Gastroesophageal sphincter (tissue), 4 donors: Measurements from ENCODE around the gene GUCA1A. TPM values are rescaled to one million over a fixed set of nuclear protein-coding genes. Genes with fewer than 3 reads are reported as not detected.

Experiments used
- ATAC-seq: fragments of 150-250 bp; one replicate; pipeline ENCODE4 v1.9.1; 2016; ENCODE audit warnings: mild to moderate bottlenecking, moderate library complexity
- H3K27ac ChIP-seq, 4 donors: fragments of 200-600 bp; sonication (generic) in 3 of 4; 1 replicate in 3 of 4; 2 replicates in 1 of 4; pipeline ENCODE4 v1.5.1; 2016 to 2019
- H3K27me3 ChIP-seq: fragments of 200-600 bp; sonication (generic); one replicate; pipeline ENCODE4 v1.5.1; 2019
- H3K36me3 ChIP-seq, 2 donors: fragments of 200-600 bp; sonication (generic); one replicate each; pipeline ENCODE4 v1.5.1; 2019; ENCODE audit warnings: control low read depth in 1 of 2
- H3K4me1 ChIP-seq, 3 donors: fragments of 200-600 bp; sonication (generic); 1 replicate in 2 of 3; 2 replicates in 1 of 3; pipeline ENCODE4 v1.5.1; 2016 to 2019; ENCODE audit warnings: control low read depth in 2 of 3
- H3K4me3 ChIP-seq, 2 donors: fragments of 200-600 bp; sonication (generic); one replicate each; pipeline ENCODE4 v1.5.1; 2019; ENCODE audit warnings: mild to moderate bottlenecking in 1 of 2, moderate library complexity in 1 of 2
- H3K9me3 ChIP-seq, 3 donors: fragments of 200-600 bp; sonication (generic); one replicate each; pipeline ENCODE4 v1.5.1; 2017 to 2019; ENCODE audit warnings: control low read depth in 2 of 3
- EP300 ChIP-seq: sonication (generic); formaldehyde crosslinking; IDR thresholded peaks from one replicate; pipeline ENCODE4 v1.6.1; 2017; ENCODE audit warnings: antibody characterized with exemption, mild to moderate bottlenecking
- POLR2A ChIP-seq, 2 donors: fragments of 450-650 bp; IDR thresholded peaks; one replicate each; pipeline ENCODE4 v1.6.1; 2017; ENCODE audit warnings: antibody characterized with exemption in 2 of 2, mild to moderate bottlenecking in 2 of 2, moderate library complexity in 1 of 2
- POLR2AphosphoS5 ChIP-seq: sonication (generic); formaldehyde crosslinking; IDR thresholded peaks from one replicate; pipeline ENCODE4 v1.6.1; 2017; ENCODE audit warnings: antibody characterized with exemption
- WGBS, 2 donors: methylation state at CpG; one replicate each; pipeline ENCODE4 v1.1.5; 2018; ENCODE audit warnings: low coverage in 1 of 2; 5-methylcytosine and 5-hydroxymethylcytosine counted together
- total RNA-seq, 4 donors: library from RNA; depleted of rRNA; stranded (reverse); fragments of >200 nt; gene quantifications; one replicate each; pipeline ENCODE4 v1.1.0, GENCODE V29; 2016
- TF ChIP-seq, protein P1 (sequence below), 4 experiments: fragments of 200-600 bp in 2 of 4; fragments of 450-650 bp in 2 of 4; sonication (generic) in 1 of 4; IDR thresholded peaks; one replicate each; pipeline ENCODE4 v1.5.1; 2017 to 2019; ENCODE audit warnings: antibody characterized with exemption in 4 of 4, mild to moderate bottlenecking in 2 of 4, moderate library complexity in 2 of 4

Gene GUCA1A
- under 1 TPM in 1 of 4 donors, not detected in 3; 0.46 TPM for total RNA-seq

DNA sequence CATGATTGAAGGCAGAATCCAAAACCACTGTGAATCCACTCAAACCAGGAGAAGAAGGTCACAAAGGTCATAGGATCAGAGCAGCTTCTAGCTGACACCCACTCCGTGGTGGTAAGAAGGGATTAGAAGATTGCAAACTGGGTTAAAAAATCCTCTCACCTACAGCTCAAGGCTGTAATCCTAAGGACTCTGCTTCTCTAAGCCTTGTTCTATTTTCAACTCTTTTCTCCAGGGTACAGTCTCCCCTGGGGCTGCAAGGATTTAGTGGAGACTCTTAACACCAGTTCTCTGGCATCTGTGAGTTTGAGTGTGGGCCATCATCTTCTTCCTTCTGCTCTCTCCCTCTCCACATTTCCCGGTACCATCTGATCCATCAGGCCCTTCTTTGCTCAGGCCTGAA is at the start of gene GUCA1A:
Gene GUCA1A, plus strand, starts transcription at position 264 of the 400 bp plus-strand sequence. CDS start 250 bp downstream, outside the sequence.
- TF ChIP-seq EP300 (no peak), POLR2A (IDR thresholded peaks at IDR 0.05) (no peak), POLR2AphosphoS5 (no peak)
- TF ChIP-seq, protein P1, sequence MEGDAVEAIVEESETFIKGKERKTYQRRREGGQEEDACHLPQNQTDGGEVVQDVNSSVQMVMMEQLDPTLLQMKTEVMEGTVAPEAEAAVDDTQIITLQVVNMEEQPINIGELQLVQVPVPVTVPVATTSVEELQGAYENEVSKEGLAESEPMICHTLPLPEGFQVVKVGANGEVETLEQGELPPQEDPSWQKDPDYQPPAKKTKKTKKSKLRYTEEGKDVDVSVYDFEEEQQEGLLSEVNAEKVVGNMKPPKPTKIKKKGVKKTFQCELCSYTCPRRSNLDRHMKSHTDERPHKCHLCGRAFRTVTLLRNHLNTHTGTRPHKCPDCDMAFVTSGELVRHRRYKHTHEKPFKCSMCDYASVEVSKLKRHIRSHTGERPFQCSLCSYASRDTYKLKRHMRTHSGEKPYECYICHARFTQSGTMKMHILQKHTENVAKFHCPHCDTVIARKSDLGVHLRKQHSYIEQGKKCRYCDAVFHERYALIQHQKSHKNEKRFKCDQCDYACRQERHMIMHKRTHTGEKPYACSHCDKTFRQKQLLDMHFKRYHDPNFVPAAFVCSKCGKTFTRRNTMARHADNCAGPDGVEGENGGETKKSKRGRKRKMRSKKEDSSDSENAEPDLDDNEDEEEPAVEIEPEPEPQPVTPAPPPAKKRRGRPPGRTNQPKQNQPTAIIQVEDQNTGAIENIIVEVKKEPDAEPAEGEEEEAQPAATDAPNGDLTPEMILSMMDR (IDR thresholded peaks at IDR 0.05) = no peak
- no peaks in the 10 kb centered on the region for H3K9me3 ChIP-seq
- no peaks in the 10 kb centered on the region for H3K36me3 ChIP-seq
- peaks cover 7% of the 10 kb centered on the region for H3K27me3 ChIP-seq
- WGBS, 2 donors = 82 to 100% methylated on average over 1 to 2 of the region's 2 CpGs
- H3K4me3 ChIP-seq = no peak within 1 kb of the TSS
- ATAC-seq = no peak
- H3K4me1 ChIP-seq = peaks cover 0 to 4% (median 0%) of the 10 kb centered on the region in 3 donors
- no peak within 1 kb of the TSS for H3K27ac ChIP-seq

DNA sequence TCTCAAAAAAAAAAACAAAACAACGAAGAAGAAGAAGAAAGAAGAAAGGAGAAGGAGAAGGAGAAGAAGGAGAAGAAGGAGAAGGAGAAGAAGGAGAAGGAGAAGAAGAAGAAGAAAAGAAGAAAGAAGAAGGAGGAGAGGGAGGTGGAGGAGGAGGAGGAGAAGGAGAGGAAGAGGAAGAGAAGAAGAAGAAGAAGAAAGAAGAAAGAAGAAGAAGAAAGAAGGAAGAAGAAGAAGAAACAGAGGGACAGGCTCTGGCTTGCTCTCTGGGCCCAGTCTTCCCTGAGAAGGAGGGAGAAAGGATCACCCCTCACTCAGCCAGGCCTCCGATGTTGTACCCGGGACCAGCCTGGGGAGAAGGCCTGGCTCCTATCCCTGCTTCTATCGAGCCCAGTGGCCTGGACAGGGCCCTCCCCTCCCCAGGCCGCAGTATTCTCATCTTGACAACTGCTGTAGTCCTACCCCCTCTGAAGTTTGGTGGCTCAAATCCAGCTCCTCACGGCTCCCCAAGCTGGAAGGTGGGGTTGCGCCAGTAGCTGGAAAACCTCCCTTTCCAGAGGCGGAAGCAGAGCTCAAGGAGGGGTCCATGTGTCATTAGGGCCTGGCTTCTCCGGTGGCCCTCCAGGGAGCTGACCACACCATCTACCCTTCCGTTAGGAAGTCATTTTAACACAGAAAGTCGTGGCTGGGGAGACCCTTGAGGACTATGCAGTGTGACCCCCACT is 49.6 kb upstream of the GUCA1A start:
- TF ChIP-seq POLR2AphosphoS5 (no peak), POLR2A (IDR thresholded peaks at IDR 0.05) (no peak), EP300 (no peak)
- TF ChIP-seq, protein P1 (IDR thresholded peaks at IDR 0.05) = no peak
- peak; percentile 32 for ATAC-seq

DNA sequence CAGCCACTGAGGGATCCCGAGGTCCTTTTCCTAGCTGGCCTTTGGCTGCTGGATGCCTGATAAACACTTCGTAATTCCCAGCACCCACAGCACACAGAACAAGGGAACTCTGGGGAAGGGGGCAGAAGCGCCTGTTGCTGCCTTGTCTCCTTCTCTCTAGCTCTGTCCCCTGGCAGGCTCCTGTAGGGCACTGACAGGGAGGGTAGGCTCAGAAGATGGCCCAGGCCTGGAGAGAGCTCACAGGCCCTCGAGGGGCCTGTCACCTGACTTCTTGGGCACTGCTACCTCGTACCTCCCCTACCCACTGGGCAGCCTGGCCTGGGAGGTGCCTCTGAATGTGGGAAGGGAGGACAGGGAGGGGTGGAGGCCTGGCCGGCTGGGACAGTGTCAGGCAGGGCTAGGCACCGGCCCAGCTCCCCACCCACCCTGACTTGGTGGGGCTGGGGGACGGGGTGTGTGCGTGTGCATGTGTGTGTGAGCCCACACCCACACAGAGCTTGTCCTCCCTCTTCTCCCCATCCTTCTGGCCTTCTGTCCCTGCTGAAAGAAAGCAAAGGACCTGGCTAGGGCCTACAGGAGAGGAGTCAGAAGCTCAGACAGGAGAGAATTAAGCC is 48.8 kb upstream of the GUCA1A start:
- no peaks in the 10 kb centered on the region for H3K4me1 ChIP-seq
- H3K9me3 ChIP-seq = no peaks in the 10 kb centered on the region
- peak overlapping the region in 2 of 4 donors; percentile 46 to 51 for H3K27ac ChIP-seq
- ATAC-seq = no peak
- H3K27me3 ChIP-seq = no peaks in the 10 kb centered on the region
- no peak overlapping the region for H3K4me3 ChIP-seq
- no peak for TF ChIP-seq POLR2AphosphoS5
- TF ChIP-seq, protein P1 (IDR thresholded peaks at IDR 0.05) = no peak
- WGBS, 2 donors = 40% methylated on average over 1 of the region's 9 CpGs; no CpG with 5 or more reads in 1 of the 2 donors
- no peaks in the 10 kb centered on the region for H3K36me3 ChIP-seq

More for the DNA sequence above, 49.6 kb upstream of the GUCA1A start:
- Histone ChIP-seq H3K9me3 (no peaks in the 10 kb centered on the region), H3K4me1 (peaks cover 0 to 3% (median 0%) of the 10 kb centered on the region in 3 donors), H3K36me3 (no peaks in the 10 kb centered on the region), H3K27ac (peak overlapping the region in 2 of 4 donors; percentile 46 to 51), H3K4me3 (no peak overlapping the region), H3K27me3 (no peaks in the 10 kb centered on the region)
- WGBS, 2 donors = 55 to 89% methylated on average over 1 to 4 of the region's 11 CpGs

DNA sequence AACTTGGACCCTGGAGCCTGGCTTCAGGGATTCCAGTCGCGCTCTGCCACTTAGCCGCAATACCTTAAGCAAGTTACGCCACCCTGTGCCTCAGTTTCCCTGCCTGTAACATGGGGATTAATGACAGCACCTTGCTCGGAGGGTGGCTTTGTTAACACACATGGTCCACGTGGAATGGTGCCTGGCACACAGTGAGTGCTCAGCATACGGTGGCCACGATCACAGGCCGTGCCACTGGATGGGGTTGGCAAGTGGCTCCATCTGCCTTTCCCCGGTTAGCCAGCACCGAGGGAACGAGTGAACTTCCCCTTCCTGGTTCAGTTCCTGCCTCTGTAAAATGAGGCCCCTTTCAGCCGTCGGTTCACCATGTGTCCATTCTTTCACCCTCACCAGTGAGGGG is 47.9 kb upstream of the GUCA1A start:
- TF ChIP-seq POLR2A (IDR thresholded peaks at IDR 0.05) (no peak), EP300 (no peak), POLR2AphosphoS5 (no peak)
- TF ChIP-seq, protein P1 (IDR thresholded peaks at IDR 0.05) = no peak
- no CpG with 5 or more reads among the region's 14 CpGs for WGBS, 2 donors
- no peak for ATAC-seq
- Histone ChIP-seq H3K27me3 (no peaks in the 10 kb centered on the region), H3K27ac (no peak overlapping the region), H3K36me3 (no peaks in the 10 kb centered on the region), H3K9me3 (no peaks in the 10 kb centered on the region), H3K4me1 (no peaks in the 10 kb centered on the region), H3K4me3 (no peak overlapping the region)

DNA sequence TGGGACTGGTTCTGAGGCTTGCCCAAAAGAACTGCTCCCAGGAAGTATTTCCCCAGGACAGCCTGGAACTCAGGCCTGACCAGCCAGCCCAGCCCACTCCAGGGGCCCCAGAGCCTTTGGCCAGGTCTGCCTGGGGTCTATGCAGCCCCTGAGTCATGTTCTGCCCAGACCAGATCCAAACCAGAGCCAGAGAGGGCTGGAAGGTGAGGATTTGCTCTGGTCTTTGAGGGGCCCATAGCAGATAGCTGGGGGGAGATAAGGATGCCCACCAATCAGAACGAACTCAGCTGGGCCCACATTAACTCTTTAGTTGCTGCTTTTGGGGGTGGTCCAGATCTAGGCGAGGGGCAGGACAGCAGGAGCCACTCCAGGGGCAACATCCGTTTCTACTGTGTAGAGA is 47.5 kb upstream of the GUCA1A start:
- H3K36me3 ChIP-seq = no peaks in the 10 kb centered on the region
- H3K27ac ChIP-seq = no peak overlapping the region
- H3K4me3 ChIP-seq = no peak overlapping the region
- no peaks in the 10 kb centered on the region for H3K27me3 ChIP-seq
- no peaks in the 10 kb centered on the region for H3K4me1 ChIP-seq
- TF ChIP-seq POLR2A (IDR thresholded peaks at IDR 0.05) = no peak
- no peak for TF ChIP-seq POLR2AphosphoS5
- TF ChIP-seq, protein P1 (IDR thresholded peaks at IDR 0.05) = no peak
- WGBS, 2 donors = 65 to 79% methylated on average over 2 of the region's 3 CpGs
- H3K9me3 ChIP-seq = no peaks in the 10 kb centered on the region
- no peak for ATAC-seq
